ENCODE measurements around the gene ZFP92.

The ZFP92 gene

DNA sequence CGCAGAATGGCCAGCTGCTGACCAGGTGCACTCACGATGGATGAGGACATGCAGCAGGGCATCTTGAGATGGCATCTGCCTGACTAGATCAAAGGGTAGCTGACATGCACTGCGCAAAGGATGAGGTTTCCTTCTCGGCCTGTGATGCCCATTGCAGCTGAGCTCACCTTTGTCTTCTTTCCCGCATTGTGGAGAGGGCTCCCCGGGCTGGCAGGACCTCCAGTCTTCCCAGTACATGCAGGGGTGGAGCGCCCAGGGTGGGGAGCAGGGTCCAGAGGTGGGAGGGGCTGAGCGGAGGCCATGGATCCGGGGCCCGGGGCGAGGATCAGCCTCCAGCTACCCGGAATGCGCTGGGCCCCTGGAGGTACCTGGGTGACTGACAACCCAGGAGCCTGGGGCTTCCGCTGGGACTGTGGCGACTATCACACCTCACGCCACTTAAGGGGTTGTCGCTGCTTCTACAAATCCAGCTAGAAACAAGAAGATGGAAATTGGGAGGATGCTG lies 22.6 kb downstream of the ZFP92 start:
- Histone ChIP-seq H3K36me3 (ENCODE audit: insufficient read depth, low read depth, low read length) (no peaks in the 10 kb centered on the region), H3K27ac (ENCODE audit: low read length) (no peak overlapping the region), H3K4me3 (ENCODE audit: low read length) (no peak overlapping the region), H3K4me1 (ENCODE audit: insufficient read depth, low read length) (no peaks in the 10 kb centered on the region), H3K27me3 (ENCODE audit: insufficient read depth, low read length) (no peaks in the 10 kb centered on the region), H3K9ac (ENCODE audit: low read depth, low read length) (no peak overlapping the region), H3K9me3 (ENCODE audit: insufficient read depth, low read depth, low read length) (no peaks in the 10 kb centered on the region)

GRCh38 chrX:153434801-153435200 lies 23.5 kb downstream of the ZFP92 start:
- Histone ChIP-seq H3K4me1 (ENCODE audit: insufficient read depth, low read length) (no peaks in the 10 kb centered on the region), H3K9ac (ENCODE audit: low read depth, low read length) (no peak overlapping the region), H3K9me3 (ENCODE audit: insufficient read depth, low read depth, low read length) (no peaks in the 10 kb centered on the region), H3K27me3 (ENCODE audit: insufficient read depth, low read length) (no peaks in the 10 kb centered on the region), H3K4me3 (ENCODE audit: low read length) (no peak overlapping the region), H3K36me3 (ENCODE audit: insufficient read depth, low read depth, low read length) (no peaks in the 10 kb centered on the region), H3K27ac (ENCODE audit: low read length) (no peak overlapping the region)

GRCh38 chrX:153435845-153436244 lies 24.6 kb downstream of the ZFP92 start:
- Histone ChIP-seq H3K9me3 (ENCODE audit: insufficient read depth, low read depth, low read length) (no peaks in the 10 kb centered on the region), H3K27ac (ENCODE audit: low read length) (no peak overlapping the region), H3K4me3 (ENCODE audit: low read length) (no peak overlapping the region), H3K27me3 (ENCODE audit: insufficient read depth, low read length) (no peaks in the 10 kb centered on the region), H3K36me3 (ENCODE audit: insufficient read depth, low read depth, low read length) (no peaks in the 10 kb centered on the region), H3K4me1 (ENCODE audit: insufficient read depth, low read length) (no peaks in the 10 kb centered on the region), H3K9ac (ENCODE audit: low read depth, low read length) (no peak overlapping the region)

- Histone ChIP-seq H3K9ac (ENCODE audit: low read depth, low read length) (no peak overlapping the region), H3K27me3 (ENCODE audit: insufficient read depth, low read length) (no peaks in the 10 kb centered on the region), H3K4me3 (ENCODE audit: low read length) (no peak overlapping the region), H3K4me1 (ENCODE audit: insufficient read depth, low read length) (no peaks in the 10 kb centered on the region), H3K9me3 (ENCODE audit: insufficient read depth, low read depth, low read length) (no peaks in the 10 kb centered on the region), H3K36me3 (ENCODE audit: insufficient read depth, low read depth, low read length) (no peaks in the 10 kb centered on the region), H3K27ac (ENCODE audit: low read length) (no peak overlapping the region)
Measured at GRCh38 chrX:153438532-153438931, 27.3 kb downstream of the ZFP92 start.

- Histone ChIP-seq H3K36me3 (ENCODE audit: insufficient read depth, low read depth, low read length) (no peaks in the 10 kb centered on the region), H3K4me1 (ENCODE audit: insufficient read depth, low read length) (no peaks in the 10 kb centered on the region), H3K4me3 (ENCODE audit: low read length) (no peak overlapping the region), H3K27ac (ENCODE audit: low read length) (no peak overlapping the region), H3K9me3 (ENCODE audit: insufficient read depth, low read depth, low read length) (no peaks in the 10 kb centered on the region), H3K9ac (ENCODE audit: low read depth, low read length) (no peak overlapping the region), H3K27me3 (ENCODE audit: insufficient read depth, low read length) (no peaks in the 10 kb centered on the region)
Measured at GRCh38 chrX:153439977-153440376, 28.7 kb downstream of the ZFP92 start.

DNA sequence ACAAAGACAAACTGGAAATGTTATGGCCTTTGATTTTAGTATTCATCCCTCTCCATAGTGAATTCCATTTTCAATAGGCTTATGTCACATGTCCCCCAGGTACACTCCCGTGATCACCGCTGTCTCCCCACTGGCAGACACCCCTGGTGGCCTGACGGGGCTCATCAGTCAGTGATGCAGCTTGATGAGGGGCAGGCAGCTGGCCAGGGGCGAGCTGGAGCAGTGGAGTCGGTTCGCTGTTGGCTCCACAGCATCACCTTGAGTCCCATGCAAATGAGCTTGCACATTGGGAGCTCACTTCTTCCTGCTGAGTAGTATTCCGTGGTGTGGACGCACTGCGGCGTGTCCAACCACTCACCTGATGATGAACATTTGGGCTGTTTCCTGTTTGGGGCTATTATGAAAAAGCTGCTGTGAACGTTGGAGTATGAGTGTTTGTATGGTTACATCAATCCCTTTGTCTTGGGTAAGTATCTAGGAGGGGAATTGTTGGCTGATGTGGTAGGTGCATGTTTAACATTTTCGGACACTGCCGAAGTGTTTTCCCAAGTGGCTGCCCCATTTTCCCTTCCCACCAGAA lies 29.4 kb downstream of the ZFP92 start:
- Histone ChIP-seq H3K36me3 (ENCODE audit: insufficient read depth, low read depth, low read length) (no peaks in the 10 kb centered on the region), H3K9me3 (ENCODE audit: insufficient read depth, low read depth, low read length) (no peaks in the 10 kb centered on the region), H3K4me1 (ENCODE audit: insufficient read depth, low read length) (no peaks in the 10 kb centered on the region), H3K4me3 (ENCODE audit: low read length) (no peak overlapping the region), H3K9ac (ENCODE audit: low read depth, low read length) (no peak overlapping the region), H3K27me3 (ENCODE audit: insufficient read depth, low read length) (no peaks in the 10 kb centered on the region), H3K27ac (ENCODE audit: low read length) (no peak overlapping the region)

DNA sequence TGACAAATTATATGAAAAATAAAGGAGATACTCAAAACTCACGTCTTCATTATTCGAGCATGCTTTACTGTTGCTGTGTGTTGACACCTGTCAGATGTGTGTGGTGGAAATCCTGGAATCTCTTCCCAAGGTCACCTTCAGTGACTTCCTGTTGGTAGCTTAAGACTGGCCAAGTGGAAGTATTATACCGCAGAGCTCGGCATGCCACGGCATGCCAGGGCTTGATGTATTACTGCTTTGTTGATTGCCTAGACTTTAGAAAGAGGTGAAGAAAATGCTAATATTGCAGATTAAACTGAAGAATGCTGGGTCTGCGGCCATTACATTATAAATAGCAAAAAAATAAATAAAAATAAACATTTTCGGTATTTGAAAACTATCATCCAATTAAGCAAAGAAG lies 30.0 kb downstream of the ZFP92 start:
- Histone ChIP-seq H3K36me3 (ENCODE audit: insufficient read depth, low read depth, low read length) (no peaks in the 10 kb centered on the region), H3K9ac (ENCODE audit: low read depth, low read length) (no peak overlapping the region), H3K27ac (ENCODE audit: low read length) (no peak overlapping the region), H3K4me3 (ENCODE audit: low read length) (no peak overlapping the region), H3K9me3 (ENCODE audit: insufficient read depth, low read depth, low read length) (no peaks in the 10 kb centered on the region), H3K4me1 (ENCODE audit: insufficient read depth, low read length) (no peaks in the 10 kb centered on the region), H3K27me3 (ENCODE audit: insufficient read depth, low read length) (no peaks in the 10 kb centered on the region)

GRCh38 chrX:153441981-153442380 lies 30.7 kb downstream of the ZFP92 start:
- H3K36me3 ChIP-seq (ENCODE audit: insufficient read depth, low read depth, low read length) = no peaks in the 10 kb centered on the region
- no peaks in the 10 kb centered on the region for H3K27me3 ChIP-seq (ENCODE audit: insufficient read depth, low read length)
- no peak overlapping the region for H3K9ac ChIP-seq (ENCODE audit: low read depth, low read length)
- H3K4me1 ChIP-seq (ENCODE audit: insufficient read depth, low read length) = no peaks in the 10 kb centered on the region
- H3K4me3 ChIP-seq (ENCODE audit: low read length) = no peak overlapping the region
- no peak overlapping the region for H3K27ac ChIP-seq (ENCODE audit: low read length)
- no peaks in the 10 kb centered on the region for H3K9me3 ChIP-seq (ENCODE audit: insufficient read depth, low read depth, low read length)

- no peak overlapping the region for H3K27ac ChIP-seq (ENCODE audit: low read length)
- no peak overlapping the region for H3K9ac ChIP-seq (ENCODE audit: low read depth, low read length)
- no peak overlapping the region for H3K4me3 ChIP-seq (ENCODE audit: low read length)
- H3K36me3 ChIP-seq (ENCODE audit: insufficient read depth, low read depth, low read length) = no peaks in the 10 kb centered on the region
- no peaks in the 10 kb centered on the region for H3K27me3 ChIP-seq (ENCODE audit: insufficient read depth, low read length)
- no peaks in the 10 kb centered on the region for H3K4me1 ChIP-seq (ENCODE audit: insufficient read depth, low read length)
- no peaks in the 10 kb centered on the region for H3K9me3 ChIP-seq (ENCODE audit: insufficient read depth, low read depth, low read length)
Measured at GRCh38 chrX:153442463-153442862, 31.2 kb downstream of the ZFP92 start.

GRCh38 chrX:153443476-153444332 lies 32.4 kb downstream of the ZFP92 start:
- Histone ChIP-seq H3K4me3 (ENCODE audit: low read length) (no peak overlapping the region), H3K4me1 (ENCODE audit: insufficient read depth, low read length) (no peaks in the 10 kb centered on the region), H3K9me3 (ENCODE audit: insufficient read depth, low read depth, low read length) (no peaks in the 10 kb centered on the region), H3K36me3 (ENCODE audit: insufficient read depth, low read depth, low read length) (no peaks in the 10 kb centered on the region), H3K9ac (ENCODE audit: low read depth, low read length) (no peak overlapping the region), H3K27ac (ENCODE audit: low read length) (no peak overlapping the region), H3K27me3 (ENCODE audit: insufficient read depth, low read length) (no peaks in the 10 kb centered on the region)

- no peaks in the 10 kb centered on the region for H3K36me3 ChIP-seq (ENCODE audit: insufficient read depth, low read depth, low read length)
- H3K27ac ChIP-seq (ENCODE audit: low read length) = no peak overlapping the region
- no peaks in the 10 kb centered on the region for H3K4me1 ChIP-seq (ENCODE audit: insufficient read depth, low read length)
- no peaks in the 10 kb centered on the region for H3K27me3 ChIP-seq (ENCODE audit: insufficient read depth, low read length)
- no peaks in the 10 kb centered on the region for H3K9me3 ChIP-seq (ENCODE audit: insufficient read depth, low read depth, low read length)
- H3K9ac ChIP-seq (ENCODE audit: low read depth, low read length) = no peak overlapping the region
- no peak overlapping the region for H3K4me3 ChIP-seq (ENCODE audit: low read length)
Measured at GRCh38 chrX:153444333-153445011, 33.2 kb downstream of the ZFP92 start.
